GM12878 (cell line): ENCODE data around the gene CYP27A1. TPM values are rescaled to one million over a fixed set of nuclear protein-coding genes. Genes with fewer than 3 reads are reported as not detected.

Experiments
- ATAC-seq: fragments of 200-7000 bp; cut with Tn5 transposase; 3 replicates; pipeline ENCODE4 v1.9.1; 2020; ENCODE audit warnings: mild to moderate bottlenecking, moderate library complexity
- BruUV-seq: library from RNA; stranded (reverse); fragments of 400-500 nt; replicated peaks from 2 replicates; lab custom pipeline; 2021; lab: Mats Ljungman, UMichigan
- CTCF ChIA-PET: fragments of 300-600 bp; sonication (Branson Sonifier 250); formaldehyde crosslinking; extraction: SDS; loops from one replicate; lab custom pipeline; 2021; ENCODE audit warnings: inconsistent platforms; lab: Yijun Ruan, JAX
- POLR2A ChIA-PET: fragments of 350-600 bp; formaldehyde crosslinking; extraction: SDS; loops from one replicate; lab custom pipeline; 2021; ENCODE audit warnings: inconsistent platforms; lab: Charles Lee
- RAD21 ChIA-PET: fragments of 300-600 bp; sonication (Branson Sonifier 250); formaldehyde crosslinking; loops from one replicate; lab custom pipeline; 2023; ENCODE audit warnings: antibody characterized with exemption; ENCODE audit not compliant: unreplicated experiment; lab: Charles Lee
- SMC1A ChIA-PET: fragments of 300-600 bp; sonication (Branson Sonifier 250); formaldehyde crosslinking; loops from one replicate; lab custom pipeline; 2023; ENCODE audit not compliant: unreplicated experiment, uncharacterized antibody; lab: Charles Lee
- DNase-seq: peaks from one replicate; pipeline ENCODE4 v3.0.0-alpha.2; 2011; ENCODE audit warnings: low read depth, low spot score
- FAIRE-seq: peaks from 3 replicates; lab custom pipeline; 2011; peaks lifted over from hg19 to GRCh38; lab: Jason Lieb, UNC
- H2AFZ ChIP-seq: 2 replicates; pipeline ENCODE4 v1.6.0; 2011; ENCODE audit warnings: low read depth, low read length, control low read depth; ENCODE audit not compliant: control insufficient read depth
- H3K27ac ChIP-seq: 2 replicates; pipeline ENCODE4 v1.5.1; 2011; ENCODE audit warnings: control low read depth; ENCODE audit not compliant: control insufficient read depth, insufficient read depth
- H3K27me3 ChIP-seq, 2 experiments: replicated peaks in 1 of 2; 2 replicates each; pipeline versions ENCODE4 v1.6.0 to v1.6.1; 2011; ENCODE audit warnings: low read length in 1 of 2; ENCODE audit not compliant: control insufficient read depth in 2 of 2, insufficient read depth in 2 of 2
- H3K36me3 ChIP-seq, 2 experiments: 2 replicates each; pipeline ENCODE4 v1.5.1; 2011; ENCODE audit warnings: low read length in 1 of 2; ENCODE audit not compliant: control insufficient read depth in 2 of 2, insufficient read depth in 2 of 2
- H3K4me1 ChIP-seq: 2 replicates; pipeline ENCODE4 v1.6.1; 2011; ENCODE audit warnings: mild to moderate bottlenecking, low read length, moderate library complexity, mixed read lengths; ENCODE audit not compliant: control insufficient read depth, insufficient read depth
- H3K4me2 ChIP-seq: 2 replicates; pipeline ENCODE4 v1.6.0; 2011; ENCODE audit warnings: control low read depth; ENCODE audit not compliant: control insufficient read depth, insufficient read depth
- H3K4me3 ChIP-seq: fragments of 200-600 bp; sonication (generic); 2 replicates; pipeline ENCODE4 v1.5.1; 2016
- H3K79me2 ChIP-seq: 2 replicates; pipeline ENCODE4 v1.6.0; 2011; ENCODE audit warnings: low read length; ENCODE audit not compliant: control insufficient read depth, insufficient read depth
- H3K9ac ChIP-seq: 2 replicates; pipeline ENCODE4 v1.8.0; 2011; ENCODE audit warnings: low read length, control low read depth, mixed read lengths; ENCODE audit not compliant: control insufficient read depth, insufficient read depth
- H3K9me3 ChIP-seq: replicated peaks from 3 replicates; pipeline ENCODE4 v1.5.1; 2011; ENCODE audit warnings: mild to moderate bottlenecking, low read length; ENCODE audit not compliant: control insufficient read depth, insufficient read depth
- H4K20me1 ChIP-seq: 2 replicates; pipeline ENCODE4 v1.6.0; 2011; ENCODE audit not compliant: control insufficient read depth, insufficient read depth
- BACH1 ChIP-seq: fragments of 450-650 bp; IDR thresholded peaks from 2 replicates; pipeline ENCODE4 v1.6.1; 2017; ENCODE audit warnings: mild to moderate bottlenecking, borderline replicate concordance
- HSF1 ChIP-seq: fragments of 150-350 bp; IDR thresholded peaks from 2 replicates; pipeline ENCODE4 v1.6.1; 2014; ENCODE audit warnings: mild to moderate bottlenecking, low read depth, low read length
- TARDBP ChIP-seq: IDR thresholded peaks from 2 replicates; pipeline ENCODE4 v1.6.1; 2016; ENCODE audit warnings: borderline replicate concordance
- ZBTB33 ChIP-seq: fragments of 450-650 bp; IDR thresholded peaks from 2 replicates; pipeline ENCODE4 v1.6.1; 2017; ENCODE audit warnings: mild to moderate bottlenecking
- WGBS: methylation state at CpG from one replicate; pipeline ENCODE4 v1.1.6; 2016; ENCODE audit warnings: low lambda C conversion rate; ENCODE audit not compliant: insufficient replicate concordance, insufficient coverage; ENCODE audit errors: missing lambda C conversion rate; 5-methylcytosine and 5-hydroxymethylcytosine counted together
- in situ Hi-C: fragments of 300-500 bp; cut with MboI; formaldehyde crosslinking; loops from 9 replicates; pipeline ENCODE4 v1.14.3; 2018; ENCODE audit warnings: mixed read lengths
- intact Hi-C: fragments of 100-400 bp; cut with micrococcal nuclease; formaldehyde crosslinking; loops from one replicate; pipeline ENCODE4 v1.14.2; 2022; ENCODE audit not compliant: unreplicated experiment
- polyA plus RNA-seq, 11 experiments: library from polyadenylated mRNA; depleted of rRNA in 4 of 11; unstranded in 6 of 11; stranded (reverse) in 5 of 11; fragments of >200 nt; fragmentation: Nextera tagmentation in 4 of 11; fragmentation: Illumina TruSeq in 1 of 11; extraction: Ambion mirVana in 4 of 11; extraction: Trizol in 1 of 11; gene quantifications; 1 replicate in 1 of 11; 2 replicates in 10 of 11; pipeline versions ENCODE4 v1.2.1 to v1.2.3, GENCODE V29; 2011 to 2016; ENCODE audit warnings: inconsistent platforms in 2 of 11, missing spikeins in 2 of 11, low read depth in 1 of 11
- total RNA-seq, 4 experiments: library from RNA; depleted of rRNA in 3 of 4; stranded (reverse); fragments of >200 nt in 3 of 4; fragmentation: Illumina TruSeq in 1 of 4; extraction: Trizol in 1 of 4; gene quantifications; 2 replicates each; pipeline versions ENCODE4 v1.2.1 to v1.2.3, GENCODE V29; 2013 to 2021

The CYP27A1 gene
- total and polyA plus RNA-seq, 10 of the 15 experiments (the other 5 are each of a cell fraction or from before 2014, with no cell fraction given): 0.11 to 0.72 (median 0.18) TPM; not detected in 2

GRCh38 chr2:218773881-218774280 lies 8.1 kb upstream of the CYP27A1 start:
- no peaks in the 10 kb centered on the region for H3K27me3 ChIP-seq
- TF ChIP-seq TARDBP (no peak), BACH1 (no peak), HSF1 (no peak), ZBTB33 (no peak)
- TF ChIP-seq, all 136 proteins: peak for 0
- DNase-seq (no peak), ATAC-seq (no peak), FAIRE-seq (no peak)
- Histone ChIP-seq H3K79me2 (no peaks in the 10 kb centered on the region), H3K9ac (no peak overlapping the region), H3K9me3 (no peaks in the 10 kb centered on the region; the same call in 2 of the 3 replicates), H2AFZ (no peak overlapping the region), H3K27ac (no peak overlapping the region), H3K4me1 (no peaks in the 10 kb centered on the region), H3K36me3 (no peaks in the 10 kb centered on the region), H3K4me3 (no peak overlapping the region), H4K20me1 (no peaks in the 10 kb centered on the region), H3K4me2 (no peak overlapping the region)
- 97% methylated on average over 2 of the region's 2 CpGs for WGBS
- intact Hi-C loops: no loop called here
- BruUV-seq: no TSS peak
- SMC1A ChIA-PET: no interaction called here
- CTCF ChIA-PET: no interaction called here
- in situ Hi-C loops: no loop called here
- RAD21 ChIA-PET: no interaction called here
- POLR2A ChIA-PET: interaction anchor here (0.6 kb wide), 1 partner anchor 643 kb away, joined by 3 read pairs; no protein-coding TSS in a partner anchor
